Activated naive CD4-positive, alpha-beta T cell treated with Interleukin-2 at 50 U/mL for 16 hours (primary cell): ENCODE results near the gene OTULIN.

Experiments used
- DNase-seq: peaks from one replicate; pipeline ENCODE4 v3.0.0-alpha.2; 2020

Gene OTULIN

DNA sequence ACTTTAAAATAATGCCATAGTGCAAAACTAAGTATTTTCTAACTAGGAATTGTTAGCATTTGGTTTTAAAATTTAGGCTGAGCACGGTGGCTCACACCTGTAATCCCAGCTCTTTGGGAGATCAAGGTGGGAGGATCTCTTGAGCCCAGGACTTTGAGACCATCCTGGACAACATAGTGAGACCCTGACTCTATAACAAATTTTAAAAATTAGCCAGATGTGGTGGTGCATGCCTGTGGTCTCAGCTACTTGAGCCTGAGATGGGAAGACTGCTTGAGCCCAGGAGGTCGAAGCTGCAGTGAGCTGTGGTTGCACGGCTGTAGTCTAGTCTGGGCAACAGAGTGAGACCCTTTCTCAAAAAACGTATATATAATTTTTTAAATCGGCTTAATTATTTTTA is 4.9 kb downstream of the OTULIN start:
- DNase-seq, result no peak

DNA sequence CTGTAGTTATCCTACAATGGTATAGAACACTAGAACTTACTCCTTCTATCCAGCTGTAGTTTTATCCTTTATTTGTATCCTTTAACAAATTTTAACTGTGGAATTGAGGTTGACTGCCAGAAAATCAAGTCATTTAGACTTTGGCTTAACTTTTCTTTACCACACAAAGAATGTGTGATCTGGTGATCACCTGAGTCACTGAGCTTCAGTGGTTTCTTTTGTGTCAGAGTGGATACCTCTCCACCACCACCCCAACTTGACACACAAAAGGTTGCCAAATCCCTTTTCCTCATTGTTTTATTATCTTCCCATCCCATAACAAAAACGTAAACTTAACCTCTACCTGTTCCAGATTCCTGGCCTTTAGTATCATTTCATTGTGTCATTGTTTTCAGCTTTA is 5.5 kb downstream of the OTULIN start:
- no peak for DNase-seq

DNA sequence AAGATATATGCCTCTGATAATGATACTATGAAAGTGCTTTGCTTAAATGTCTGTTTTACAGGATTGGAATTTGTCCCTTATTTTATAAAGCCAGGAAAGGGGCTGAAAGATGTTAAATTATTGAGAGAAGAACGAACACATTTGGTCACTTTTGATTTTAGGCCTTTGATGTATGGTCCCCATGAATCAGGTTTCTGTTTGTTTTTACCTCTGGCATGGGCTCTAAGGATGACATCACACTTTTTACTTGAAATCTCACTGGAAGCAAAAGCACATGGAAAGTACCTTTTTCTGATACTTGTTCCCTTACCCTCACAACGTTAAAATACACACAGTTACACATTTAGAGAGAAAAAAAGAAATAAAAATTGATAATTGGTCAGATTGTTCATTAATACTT is 6.9 kb downstream of the OTULIN start:
- no peak for DNase-seq

DNA sequence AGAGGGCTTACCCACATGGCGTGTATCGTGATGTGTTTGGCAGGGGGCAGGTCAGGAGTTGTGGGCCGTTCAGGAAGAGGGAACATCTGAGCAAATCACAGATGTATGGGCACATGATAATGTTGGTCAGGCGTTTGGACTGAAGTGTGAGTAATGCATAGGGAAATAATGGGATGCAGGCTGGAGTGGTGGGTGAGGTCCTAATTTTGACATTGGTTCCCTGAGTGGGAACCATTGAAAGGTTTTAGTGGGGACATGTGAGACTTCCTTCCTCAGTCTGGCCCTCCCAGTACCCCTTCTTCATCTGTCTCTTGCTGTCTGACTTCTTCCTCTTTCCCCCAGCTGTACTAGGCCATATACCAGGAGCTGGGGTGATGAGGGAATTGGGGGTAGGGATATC is 7.6 kb downstream of the OTULIN start:
- DNase-seq, result no peak

DNA sequence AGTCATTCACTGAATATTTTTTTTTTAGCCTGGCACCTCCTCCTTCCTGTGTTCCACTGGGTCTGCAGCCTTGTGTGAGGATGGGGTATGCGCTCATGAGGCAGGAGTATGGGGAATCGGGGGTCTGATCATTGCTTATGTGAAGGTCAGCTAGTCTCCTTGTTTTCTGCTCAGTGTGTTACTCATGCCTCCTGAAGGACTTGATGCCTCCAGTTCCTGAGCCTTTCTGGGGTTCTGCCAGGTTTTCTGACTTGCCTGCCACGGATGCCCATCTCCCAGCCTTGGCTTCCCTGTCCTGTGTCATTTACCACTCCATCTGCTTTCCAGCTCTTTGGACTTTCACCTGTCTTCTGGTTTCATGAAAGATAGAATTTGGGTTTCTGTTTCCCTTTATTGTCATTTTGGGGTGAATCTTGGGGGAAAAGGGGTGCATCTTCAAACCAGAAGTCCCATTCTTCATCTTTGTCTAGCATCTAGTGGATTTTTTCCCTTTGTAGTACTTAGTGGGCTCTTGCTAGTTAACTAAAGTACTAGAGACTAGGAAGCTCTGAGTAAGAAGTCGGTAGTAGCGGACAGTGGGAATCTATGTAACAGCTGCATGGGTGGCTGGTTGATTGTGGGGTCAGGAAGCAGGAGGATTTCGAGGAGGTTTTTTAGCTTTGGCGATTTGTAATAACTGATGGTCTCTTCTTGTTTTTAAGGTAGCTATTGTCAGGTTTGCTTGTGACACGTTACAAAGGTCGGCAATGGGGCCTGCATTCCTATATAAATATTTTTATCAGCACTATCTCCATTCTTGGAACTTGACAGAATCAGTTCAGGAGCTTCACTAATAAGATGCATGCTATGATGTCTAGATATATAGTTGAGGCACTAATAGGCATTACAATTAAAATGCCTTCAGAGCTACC is 8.2 kb downstream of the OTULIN start:
- no peak for DNase-seq

DNA sequence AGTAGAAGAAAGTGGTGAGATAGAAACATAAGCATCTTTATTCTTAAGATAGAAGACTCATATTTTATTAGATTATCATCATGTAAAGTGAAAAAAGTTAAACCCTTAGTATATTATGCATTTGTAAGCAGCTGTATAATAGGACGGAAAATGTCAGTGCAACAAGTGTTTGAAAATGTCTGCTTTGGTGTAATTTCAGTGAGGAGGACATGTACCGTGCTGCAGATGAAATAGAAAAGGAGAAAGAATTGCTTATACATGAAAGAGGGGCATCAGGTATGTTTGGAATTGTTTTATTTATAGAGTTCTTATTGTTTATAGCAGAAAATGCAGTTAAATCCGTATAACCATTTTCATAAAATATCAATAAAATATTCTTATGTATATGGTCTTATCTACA is 8.9 kb downstream of the OTULIN start:
- no peak for DNase-seq

DNA sequence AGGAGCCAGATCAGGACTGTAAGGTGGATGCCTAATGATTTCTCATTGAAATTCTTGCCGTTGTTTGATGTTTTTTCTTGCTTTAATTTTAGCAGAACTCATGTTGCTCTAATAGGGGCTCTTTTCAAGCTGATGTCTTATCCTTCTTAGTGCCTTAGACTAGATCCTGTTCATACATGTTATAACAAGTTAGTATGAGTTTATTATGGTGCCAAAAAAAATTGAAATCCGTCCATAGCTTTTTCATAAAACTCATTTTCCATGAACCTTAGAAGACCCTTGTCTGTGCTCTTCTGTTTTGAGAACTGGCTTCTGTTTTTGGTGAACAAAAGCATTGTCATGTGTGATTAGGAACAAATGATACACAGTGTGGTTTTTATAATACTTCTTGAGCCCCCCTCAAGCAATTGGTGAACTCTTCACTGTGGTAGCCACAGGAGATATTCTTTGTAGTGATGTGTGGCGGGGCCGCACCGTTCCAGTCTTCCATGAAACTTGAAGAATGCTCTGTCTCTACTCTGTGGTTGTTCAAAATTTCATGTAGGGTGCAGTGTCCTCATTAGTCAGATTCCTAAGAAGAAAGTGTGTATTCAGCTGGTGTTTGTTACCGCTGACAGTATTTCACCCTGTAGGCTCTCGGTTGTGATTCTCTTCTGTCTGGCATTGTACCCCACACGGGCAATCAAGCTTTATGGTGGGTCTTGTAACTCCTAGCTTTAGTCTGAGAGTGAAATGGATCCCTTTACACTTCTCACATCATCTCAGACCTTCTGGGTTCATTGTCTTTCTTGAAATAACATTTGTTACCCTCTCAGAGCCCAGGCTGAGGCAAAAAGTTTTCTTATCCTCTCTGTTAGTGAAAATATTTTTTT is 10.7 kb downstream of the OTULIN start:
- DNase-seq, result no peak

DNA sequence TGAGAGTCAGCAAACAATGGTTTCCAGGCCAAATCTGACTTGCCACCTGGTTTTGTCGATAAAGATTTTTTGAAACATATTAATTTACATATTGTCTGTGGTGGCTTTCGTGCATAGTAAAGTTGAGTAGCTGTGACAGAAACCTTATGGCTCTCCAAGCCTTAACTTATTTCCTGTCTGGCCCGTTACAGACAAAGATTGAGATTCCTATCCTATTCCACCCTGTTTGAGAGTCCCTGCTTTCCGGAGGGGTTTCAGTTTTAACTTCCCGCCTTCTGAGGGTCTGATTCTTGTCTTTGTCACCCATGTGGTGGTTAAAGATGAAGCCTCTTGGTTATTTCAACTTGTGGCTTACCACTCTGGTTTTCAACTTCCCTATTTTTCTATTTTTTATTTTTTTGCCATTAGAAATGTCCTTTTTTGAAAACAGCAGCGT is 11.4 kb downstream of the OTULIN start:
- DNase-seq, result no peak

DNA sequence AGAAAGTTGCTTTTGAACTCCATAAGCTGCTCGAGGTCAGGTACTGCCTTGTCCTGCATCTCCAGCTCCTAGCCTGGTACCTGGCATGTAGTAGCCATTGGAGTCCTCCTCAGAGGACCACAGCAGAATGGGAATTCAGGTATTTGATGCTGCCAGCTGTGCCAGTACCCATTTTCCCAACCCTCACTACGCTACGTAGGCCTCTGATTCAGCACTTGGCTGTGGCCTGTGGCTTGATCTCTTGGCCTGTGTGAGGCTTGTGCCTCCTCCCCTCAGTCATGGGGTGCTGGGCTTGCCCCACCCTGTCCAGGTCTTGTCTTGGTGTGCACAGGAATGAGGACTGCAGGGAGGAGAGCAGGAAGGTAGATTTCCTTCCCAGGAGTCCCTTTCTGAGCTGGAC is 11.8 kb downstream of the OTULIN start:
- peak; percentile 28 for DNase-seq

DNA sequence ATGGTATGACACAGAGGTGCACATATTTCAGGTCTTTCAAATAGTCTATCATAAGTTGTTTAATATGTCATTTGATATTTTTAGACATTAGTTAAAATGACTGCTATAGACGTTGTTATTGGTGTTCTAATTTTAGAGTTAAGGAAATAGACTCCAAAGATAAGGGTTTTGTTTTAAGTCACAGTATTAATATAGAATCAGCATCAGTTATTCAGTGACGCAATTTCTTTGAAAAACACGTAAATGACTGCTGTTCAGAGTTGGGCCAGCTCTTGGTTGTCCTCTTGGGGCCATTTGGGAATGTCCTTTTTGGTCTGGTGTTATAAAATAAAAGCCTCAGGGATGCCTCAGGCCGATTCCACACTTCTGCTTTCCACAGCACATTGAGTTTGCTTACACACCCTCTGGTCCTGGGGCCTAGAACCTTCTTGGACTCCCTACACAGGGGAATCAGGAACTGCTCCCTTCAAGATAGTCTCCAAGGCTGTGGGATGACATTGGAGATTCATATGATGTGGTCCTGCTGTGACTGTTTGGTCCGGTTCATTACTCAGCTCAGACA is 14.3 kb downstream of the OTULIN start:
- no peak for DNase-seq

DNA sequence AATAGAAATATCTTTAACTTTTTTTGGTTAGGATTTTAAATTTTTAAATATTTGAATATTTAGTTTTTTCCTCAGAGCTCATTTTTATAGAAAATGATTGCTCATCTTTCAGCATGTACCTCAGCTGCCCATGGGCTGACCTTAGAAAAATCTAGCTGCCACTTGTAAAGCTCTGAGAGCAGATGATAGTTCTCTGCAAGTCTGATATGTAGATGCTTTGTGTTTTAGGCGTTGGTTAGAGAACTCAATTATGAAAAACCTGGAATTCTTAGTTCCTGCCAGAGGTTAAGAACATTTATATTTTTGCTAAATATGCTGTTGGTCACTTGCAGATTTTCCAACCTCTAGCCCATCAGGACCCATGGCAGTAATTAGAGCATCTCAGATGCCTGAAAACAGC is 15.1 kb downstream of the OTULIN start:
- DNase-seq, result no peak

DNA sequence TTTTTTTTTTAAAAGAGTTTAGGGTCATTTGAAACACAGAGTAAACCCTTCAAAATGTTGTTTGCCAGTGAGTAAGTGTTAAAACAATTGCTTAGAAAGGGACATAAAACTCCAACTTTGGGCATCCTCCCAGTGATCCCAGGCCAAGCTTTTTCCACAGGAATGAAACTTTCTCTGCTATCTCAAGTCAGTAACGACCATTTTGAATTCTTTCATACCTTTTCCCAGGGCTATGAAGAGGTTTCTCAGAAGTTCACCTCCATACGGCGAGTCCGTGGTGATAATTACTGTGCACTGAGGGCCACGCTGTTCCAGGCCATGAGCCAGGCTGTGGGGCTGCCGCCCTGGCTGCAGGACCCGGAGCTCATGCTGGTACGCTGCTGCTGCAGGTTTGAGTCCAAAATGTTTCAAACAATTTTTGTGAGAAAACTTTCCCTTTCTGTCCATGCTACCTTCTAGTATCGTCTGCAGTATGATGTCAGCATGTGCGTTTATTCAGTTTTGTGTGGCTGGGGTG is 16.8 kb downstream of the OTULIN start:
- DNase-seq, result no peak

DNA sequence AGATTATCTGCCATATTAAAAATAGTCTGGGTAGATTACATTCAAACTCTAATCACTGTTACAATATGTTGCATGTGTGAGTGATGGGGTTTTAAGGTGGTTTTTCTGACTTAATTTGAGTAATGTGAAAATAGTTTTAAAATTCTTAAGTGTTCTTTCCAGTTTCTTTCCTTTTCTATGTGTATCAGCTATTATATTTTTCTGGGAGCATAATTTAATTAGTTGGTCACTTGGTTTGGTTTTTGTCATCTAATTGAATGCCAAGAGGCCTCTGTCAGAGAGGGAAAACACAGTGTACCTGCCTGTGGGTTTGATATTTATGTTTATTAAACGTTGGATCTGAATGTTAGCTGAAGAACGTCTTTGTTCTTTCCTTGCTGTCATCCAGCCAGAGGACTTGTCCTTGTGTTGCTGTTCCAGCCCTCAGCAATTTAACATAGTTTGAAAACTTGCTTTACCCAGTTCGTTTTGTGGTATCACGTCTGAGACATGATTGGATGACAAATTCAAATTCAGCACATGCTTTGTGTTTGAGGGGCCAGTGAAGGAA is 19.5 kb downstream of the OTULIN start:
- DNase-seq, result no peak

DNA sequence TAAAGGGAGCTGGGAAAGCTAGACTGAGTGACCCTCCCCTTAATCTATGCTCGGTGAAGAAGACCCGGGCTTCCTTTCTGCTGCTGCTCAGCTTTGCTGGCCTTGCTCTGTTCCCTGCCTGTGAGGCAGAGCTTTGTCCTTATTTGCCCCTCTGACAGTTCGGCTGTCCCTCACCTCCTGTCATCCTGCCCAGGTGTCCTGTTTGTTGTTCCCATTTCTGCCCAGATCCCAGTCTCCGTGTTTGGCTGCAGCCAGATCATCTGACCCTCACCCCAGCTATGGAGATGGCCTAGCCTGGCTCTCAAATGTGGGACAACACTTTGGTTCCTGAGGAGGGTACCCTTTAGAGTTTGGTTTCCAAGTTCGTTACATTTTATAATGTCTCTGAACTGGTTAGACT is 20.2 kb downstream of the OTULIN start:
- no peak for DNase-seq

DNA sequence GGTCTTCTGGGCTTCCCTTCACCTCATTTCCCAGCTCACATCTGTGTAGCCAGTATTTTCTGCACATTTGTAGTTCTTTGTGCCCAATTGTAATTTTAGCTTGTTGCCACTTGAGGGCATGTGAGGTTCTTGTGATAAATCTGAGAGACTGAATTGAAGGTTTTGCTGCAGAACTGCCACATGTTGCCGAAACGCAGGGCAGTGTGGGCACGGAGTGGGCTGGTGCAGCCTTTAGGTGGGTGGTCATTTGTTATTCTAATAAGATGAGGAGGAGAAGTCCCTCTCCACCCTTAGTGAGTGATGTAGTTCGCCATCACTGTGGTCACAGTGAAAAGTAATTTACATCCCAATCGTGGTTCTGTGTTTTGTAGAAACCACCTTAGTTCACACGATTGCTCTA is 21.2 kb downstream of the OTULIN start:
- peak; percentile 71 for DNase-seq

DNA sequence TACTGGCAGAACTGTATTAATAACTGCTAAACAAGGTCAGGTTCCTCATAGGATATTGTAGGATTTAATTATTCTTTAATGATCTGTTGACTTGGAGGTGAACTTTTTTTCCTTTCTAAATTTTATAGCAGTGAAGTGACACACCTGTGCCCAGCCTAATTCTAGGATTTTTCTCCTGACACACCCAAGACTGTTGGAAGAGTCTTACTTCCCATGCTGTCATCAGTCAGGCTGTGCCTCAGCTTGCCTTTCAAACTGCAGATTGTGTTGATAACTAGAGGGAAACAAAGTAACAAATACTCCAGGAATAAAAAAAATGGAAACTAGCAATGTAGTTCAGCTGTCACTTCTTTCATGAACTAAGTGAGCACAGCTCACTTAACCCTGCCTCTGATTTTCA is 22.0 kb downstream of the OTULIN start:
- DNase-seq, result no peak

DNA sequence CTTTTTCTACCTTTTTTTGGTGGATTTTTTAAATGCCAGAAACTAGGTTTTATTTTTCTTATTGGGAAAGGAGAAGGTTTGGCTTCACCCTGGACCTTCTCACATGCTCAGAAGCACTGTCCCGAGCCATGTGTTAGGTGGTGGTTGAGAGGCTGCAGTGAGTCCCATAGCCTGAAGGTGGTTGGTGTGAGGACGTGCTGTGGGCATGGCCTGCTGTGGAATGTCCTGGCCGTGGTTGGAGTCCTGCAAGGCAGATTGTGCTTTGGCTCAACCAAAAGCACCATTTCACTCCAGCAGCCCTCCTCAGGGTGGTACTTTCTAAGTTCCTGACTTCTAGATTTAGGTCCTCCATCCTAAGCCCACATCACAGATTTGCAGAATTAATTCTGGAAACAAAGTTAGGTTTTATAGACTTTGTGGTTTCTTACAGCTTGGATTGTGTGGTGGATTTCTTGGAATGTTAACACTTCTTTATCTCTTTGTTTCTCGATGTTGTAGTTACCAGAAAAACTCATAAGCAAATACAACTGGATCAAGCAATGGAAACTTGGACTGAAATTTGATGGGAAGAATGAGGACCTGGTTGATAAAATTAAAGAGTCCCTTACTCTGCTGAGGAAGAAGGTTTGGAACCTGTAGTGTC is 22.6 kb downstream of the OTULIN start:
- DNase-seq, result no peak

DNA sequence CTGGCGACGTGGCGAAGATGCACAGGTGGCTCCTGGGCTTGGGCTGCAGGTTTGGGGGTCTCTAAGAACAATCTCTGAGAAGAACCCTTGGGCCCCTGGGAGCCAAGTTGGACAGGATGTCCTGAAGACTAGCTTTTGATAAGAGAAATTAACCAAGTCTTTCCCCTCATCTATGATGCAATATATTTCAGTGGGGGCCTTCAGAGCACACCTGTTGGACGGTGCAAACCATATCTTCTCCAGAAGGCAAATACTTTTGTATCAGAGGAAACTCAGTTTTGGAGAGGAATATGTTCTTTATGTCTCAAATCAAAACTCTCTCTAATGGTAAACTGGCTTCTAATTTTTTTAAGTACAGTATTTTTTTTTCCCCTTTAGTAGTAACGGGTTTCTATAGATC is 28.6 kb downstream of the OTULIN start:
- DNase-seq, result no peak

DNA sequence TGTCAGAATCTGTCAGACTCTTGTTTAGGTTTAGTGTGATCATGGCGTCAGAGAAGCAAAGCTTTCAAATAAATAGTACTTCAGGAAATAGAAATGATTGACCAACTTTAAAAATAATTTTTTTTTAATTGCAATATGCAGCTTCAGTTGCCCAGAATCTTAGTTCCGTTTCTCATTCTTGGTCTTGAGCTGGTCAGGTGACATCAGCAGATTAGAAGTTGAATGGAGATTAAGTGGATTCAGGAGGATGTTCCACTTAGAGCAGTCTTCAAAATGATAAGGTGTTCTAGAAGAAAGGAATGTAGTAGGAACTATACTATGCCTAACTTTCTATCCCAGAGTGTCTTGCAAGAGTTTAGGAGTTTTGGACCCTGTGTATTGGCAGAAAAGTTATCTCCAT is 30.6 kb downstream of the OTULIN start:
- no peak for DNase-seq

DNA sequence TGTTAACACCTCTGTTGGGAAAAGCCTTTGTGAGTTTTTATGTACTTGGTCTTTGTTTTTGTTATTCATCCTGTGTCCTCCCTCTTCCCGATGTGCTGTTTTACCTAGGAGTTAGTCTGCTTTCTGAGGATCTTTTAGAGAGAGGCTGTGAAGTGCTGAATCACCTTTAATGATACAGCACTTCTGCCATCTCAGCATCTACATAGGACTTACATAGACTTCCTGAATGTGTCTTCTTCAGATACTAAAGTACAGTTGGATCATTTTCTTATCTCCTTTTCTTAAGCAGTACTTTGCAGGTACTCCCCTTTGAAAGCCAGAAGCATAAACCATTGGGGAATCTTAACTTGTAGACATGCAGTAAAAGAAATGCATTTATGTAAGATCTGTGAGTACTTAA is 31.5 kb downstream of the OTULIN start:
- no peak for DNase-seq

DNA sequence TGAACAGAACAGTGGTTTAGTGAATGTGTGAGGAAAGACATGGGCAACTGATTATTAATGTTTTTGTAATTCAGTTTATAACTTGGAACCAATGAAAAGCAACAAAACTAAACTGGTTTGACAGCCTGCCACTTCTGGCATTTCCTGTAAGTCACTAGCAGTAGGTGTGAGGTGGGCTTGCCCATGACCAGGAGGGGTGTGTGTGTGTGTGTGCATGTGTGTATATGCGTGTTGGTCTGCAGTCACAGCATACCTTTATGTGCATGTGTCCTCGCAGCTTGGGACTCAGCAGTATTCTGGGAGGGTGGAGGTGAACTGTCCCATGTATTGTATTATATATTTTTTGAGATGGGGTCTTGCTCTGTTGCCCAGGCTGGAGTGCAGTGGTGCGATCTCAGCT is 32.3 kb downstream of the OTULIN start:
- DNase-seq, result no peak

DNA sequence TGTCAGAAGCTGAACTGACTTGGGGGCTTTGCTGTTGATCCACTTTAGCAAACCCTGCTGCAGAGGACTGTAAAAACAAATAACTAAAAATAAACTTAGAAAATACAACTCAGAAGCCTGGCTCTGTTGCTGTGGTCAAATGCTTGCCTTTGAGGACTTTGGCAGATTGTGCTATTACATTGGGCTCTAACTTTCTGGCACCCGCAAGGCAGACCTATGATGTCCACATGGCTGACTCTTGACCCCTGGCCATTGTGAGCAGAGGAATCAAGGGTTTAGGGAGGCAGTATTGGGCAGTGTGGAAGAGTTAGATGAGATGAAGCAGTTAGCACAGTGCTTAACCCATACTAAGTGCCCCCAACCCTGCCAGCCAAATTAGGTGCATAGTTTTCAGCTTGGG is 34.0 kb downstream of the OTULIN start:
- DNase-seq, result no peak

DNA sequence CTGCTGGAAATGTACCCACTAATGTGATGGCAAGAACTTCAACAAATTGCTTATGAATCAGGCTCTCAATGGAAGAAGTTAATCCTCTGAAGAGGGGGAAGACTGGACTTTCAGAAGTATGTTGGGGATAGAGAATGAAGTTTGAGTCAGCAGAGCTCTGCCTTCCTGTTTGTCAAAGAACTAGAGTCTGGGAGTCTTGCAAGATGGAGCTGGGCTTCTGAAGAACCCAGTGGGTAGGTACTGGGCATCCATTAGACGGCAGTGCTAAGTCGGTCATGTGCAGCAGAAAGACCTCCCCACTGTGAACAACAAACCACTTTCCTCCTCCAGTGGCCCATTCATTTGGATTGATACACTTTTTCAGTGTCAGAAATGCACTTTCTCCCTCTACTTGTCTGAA is 34.6 kb downstream of the OTULIN start:
- DNase-seq, result no peak
